ENCODE results near the gene DYSF.

DNA sequence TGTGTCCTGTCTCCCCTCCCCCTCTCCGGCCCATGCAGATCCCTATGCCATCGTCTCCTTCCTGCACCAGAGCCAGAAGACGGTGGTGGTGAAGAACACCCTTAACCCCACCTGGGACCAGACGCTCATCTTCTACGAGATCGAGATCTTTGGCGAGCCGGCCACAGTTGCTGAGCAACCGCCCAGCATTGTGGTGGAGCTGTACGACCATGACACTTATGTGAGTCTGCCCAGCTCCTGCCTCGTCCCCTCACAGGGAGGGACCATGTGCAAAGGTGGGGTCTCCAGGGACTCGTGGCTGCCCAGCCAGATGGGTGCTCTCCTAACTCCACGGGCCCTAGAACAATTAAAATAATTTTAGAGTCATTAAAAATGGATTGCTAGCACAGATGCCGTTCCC, 145.2 kb downstream of the DYSF start:
- TF ChIP-seq TAF1 (IDR thresholded peaks at IDR 0.05; ENCODE audit: borderline replicate concordance, low read depth, low read length) (no peak), POLR2A (IDR thresholded peaks at IDR 0.05; ENCODE audit: low read depth, low read length) (no peak), POLR2AphosphoS5 (IDR thresholded peaks at IDR 0.05; ENCODE audit: low read depth, low read length) (no peak)
